ENCODE results near the gene RARB.

The RARB gene

DNA sequence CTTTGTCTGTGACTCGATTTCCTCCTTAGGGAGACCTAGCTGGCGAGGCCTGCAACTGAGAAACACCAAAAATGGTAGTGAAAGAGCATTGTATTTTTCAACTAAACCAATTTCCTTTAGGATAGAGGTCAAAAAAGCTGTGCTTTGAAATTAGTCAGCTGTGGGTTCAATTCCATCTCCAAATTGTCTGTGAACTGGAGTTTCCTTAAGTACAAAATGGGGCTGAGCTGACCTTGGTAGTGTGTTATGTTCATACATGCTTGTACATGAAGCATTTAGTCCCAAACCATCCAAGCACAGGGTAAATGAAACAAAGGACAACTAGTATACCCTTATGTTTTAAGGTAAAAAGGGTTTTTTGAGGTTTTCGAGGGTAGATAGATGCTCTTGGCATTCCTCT, 99.3 kb downstream of the RARB start:
- no peaks in the 10 kb centered on the region for H3K4me1 ChIP-seq
- in situ Hi-C loops (cut with MboI; ENCODE audit: low sequenced_read_pairs), result no loop called here
- no peaks in the 10 kb centered on the region; the same call in 1 of the 2 replicates for H3K27me3 ChIP-seq (ENCODE audit: low read depth)
- no peak for DNase-seq (ENCODE audit: low spot score in 2 of 2)
- H3K36me3 ChIP-seq (replicated peaks), result no peaks in the 10 kb centered on the region
- H3K9me3 ChIP-seq, result no peaks in the 10 kb centered on the region
- no peak overlapping the region for H3K4me3 ChIP-seq

DNA sequence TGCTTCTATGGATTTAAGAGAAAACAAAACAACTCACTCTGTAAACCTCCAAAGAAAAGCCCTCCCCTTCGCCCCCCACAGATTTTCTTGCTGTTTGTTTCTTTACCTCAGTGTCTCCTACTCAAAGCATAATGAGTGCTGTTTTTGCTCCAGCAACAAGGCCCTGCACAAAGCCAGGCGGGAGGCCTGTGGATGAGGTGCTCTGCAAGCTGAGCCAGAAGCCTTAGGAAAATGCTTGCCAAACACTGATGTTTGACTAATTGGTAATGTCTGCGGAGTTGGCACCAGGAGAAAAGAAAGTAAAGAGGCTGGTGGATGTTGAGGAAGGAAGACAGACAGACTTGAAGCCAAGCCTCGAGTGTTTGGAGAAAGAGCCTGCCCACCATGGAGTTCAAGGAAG, 99.7 kb downstream of the RARB start:
- Histone ChIP-seq H3K36me3 (replicated peaks) (no peaks in the 10 kb centered on the region), H3K4me3 (no peak overlapping the region), H3K9me3 (no peaks in the 10 kb centered on the region), H3K4me1 (no peaks in the 10 kb centered on the region), H3K27me3 (ENCODE audit: low read depth) (no peaks in the 10 kb centered on the region; the same call in 1 of the 2 replicates)
- DNase-seq (ENCODE audit: low spot score in 2 of 2), result no peak
- in situ Hi-C loops (cut with MboI; ENCODE audit: low sequenced_read_pairs), result no loop called here

DNA sequence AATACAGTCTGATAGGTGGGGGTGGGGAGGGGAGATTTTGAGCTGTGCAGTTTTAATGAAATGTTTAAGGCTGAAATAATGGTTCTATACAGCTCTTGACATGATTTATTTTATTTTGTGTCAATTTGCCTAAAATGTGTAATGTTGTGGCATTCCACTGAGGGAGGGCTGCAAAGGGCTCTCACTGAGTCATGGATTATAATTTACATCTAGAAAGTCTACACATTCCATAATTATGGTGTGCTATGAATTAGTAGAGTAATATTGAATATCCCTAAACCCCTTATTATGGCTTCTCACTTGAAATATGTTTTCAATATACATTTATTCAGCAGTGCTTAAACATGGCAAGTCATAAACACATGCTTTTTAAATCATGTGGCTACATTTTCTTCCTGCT, 103.9 kb downstream of the RARB start:
- no peaks in the 10 kb centered on the region for H3K4me1 ChIP-seq
- H3K4me3 ChIP-seq, result no peak overlapping the region
- H3K9me3 ChIP-seq, result no peaks in the 10 kb centered on the region
- in situ Hi-C loops (cut with MboI; ENCODE audit: low sequenced_read_pairs), result no loop called here
- DNase-seq (ENCODE audit: low spot score in 2 of 2), result no peak
- no peaks in the 10 kb centered on the region for H3K36me3 ChIP-seq (replicated peaks)
- H3K27me3 ChIP-seq (ENCODE audit: low read depth), result no peaks in the 10 kb centered on the region

DNA sequence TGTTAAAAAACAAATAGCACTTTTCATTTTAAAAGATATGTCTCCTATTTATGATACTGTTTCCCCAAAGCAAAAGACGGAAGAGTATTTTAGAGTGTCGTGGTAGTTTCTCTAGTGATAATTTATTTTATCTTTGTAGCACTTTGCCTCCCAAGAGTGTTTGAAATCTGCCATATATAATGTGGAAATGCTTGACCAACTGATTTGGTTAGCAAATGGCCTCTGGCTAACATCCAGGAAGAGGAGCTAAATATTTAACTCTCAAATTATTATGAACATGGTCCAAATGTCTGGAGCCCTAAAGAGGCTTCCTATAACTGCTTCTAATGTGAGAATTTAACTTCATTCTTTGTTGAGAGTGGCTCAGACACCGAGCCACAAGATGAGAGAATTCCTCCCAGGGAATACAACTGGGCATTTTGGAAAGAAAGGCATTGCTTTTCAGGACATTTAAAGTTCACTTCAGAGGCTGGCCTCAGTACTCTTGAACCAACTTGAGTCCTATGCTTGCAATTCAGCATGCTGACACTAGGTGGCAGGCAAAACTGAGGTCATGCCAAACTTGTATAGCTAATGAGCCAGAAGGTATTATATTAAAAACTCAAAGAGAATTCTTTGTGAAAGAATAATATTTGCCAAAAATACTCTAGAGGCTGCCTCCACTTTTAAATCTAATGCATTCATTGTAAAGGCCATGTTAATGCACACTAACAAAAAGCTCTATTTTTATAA, 104.5 kb downstream of the RARB start:
- in situ Hi-C loops (cut with MboI; ENCODE audit: low sequenced_read_pairs), result no loop called here
- H3K27me3 ChIP-seq (ENCODE audit: low read depth), result no peaks in the 10 kb centered on the region
- no peak overlapping the region for H3K4me3 ChIP-seq
- H3K4me1 ChIP-seq, result no peaks in the 10 kb centered on the region
- no peaks in the 10 kb centered on the region for H3K9me3 ChIP-seq
- H3K36me3 ChIP-seq (replicated peaks), result no peaks in the 10 kb centered on the region
- peak in 1 of 2 experiments; percentile 24 for DNase-seq (ENCODE audit: low spot score in 2 of 2)

DNA sequence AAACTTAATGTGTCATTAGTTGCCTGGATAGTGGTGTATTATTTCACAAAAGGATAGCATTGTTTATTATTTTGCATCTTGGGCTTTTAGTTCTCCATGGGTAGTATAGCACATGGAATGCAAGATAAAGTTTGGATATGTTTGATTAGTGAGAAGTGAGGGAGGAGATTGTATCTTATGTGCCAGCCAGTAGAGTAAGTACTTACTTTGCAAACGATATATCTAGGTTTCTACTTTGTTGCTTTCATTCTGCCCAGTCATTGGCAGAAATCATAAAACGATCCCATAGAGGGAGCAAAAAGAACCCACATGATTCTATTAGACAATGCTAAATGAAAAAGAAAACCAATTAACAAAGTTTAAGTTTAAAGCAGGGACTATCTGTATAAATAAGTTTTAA, 105.3 kb downstream of the RARB start:
- no peak for DNase-seq (ENCODE audit: low spot score in 2 of 2)
- no peak overlapping the region for H3K4me3 ChIP-seq
- no peaks in the 10 kb centered on the region for H3K4me1 ChIP-seq
- H3K27me3 ChIP-seq (ENCODE audit: low read depth), result no peaks in the 10 kb centered on the region
- in situ Hi-C loops (cut with MboI; ENCODE audit: low sequenced_read_pairs), result no loop called here
- no peaks in the 10 kb centered on the region for H3K36me3 ChIP-seq (replicated peaks)
- no peaks in the 10 kb centered on the region for H3K9me3 ChIP-seq

DNA sequence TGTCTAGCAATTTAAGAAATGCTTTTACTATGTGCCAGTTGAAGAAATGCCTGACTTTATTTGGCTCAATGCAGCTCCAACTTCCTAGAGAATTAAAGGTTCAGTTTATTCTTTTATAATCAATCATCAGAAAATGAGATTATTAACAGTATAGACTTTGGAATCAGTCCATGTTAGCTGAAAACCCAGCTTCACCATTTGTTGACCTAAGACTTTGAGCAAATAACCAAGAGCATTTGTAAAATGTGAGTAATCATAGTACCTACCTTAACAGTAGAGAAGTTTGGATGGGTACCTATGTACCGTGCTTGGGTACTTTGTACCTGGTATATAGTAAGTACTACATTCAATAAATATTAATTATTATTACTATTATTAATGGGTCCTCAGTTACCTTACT, 105.9 kb downstream of the RARB start:
- no peak overlapping the region for H3K4me3 ChIP-seq
- no peak for DNase-seq (ENCODE audit: low spot score in 2 of 2)
- H3K9me3 ChIP-seq, result no peaks in the 10 kb centered on the region
- H3K27me3 ChIP-seq (ENCODE audit: low read depth), result no peaks in the 10 kb centered on the region
- no peaks in the 10 kb centered on the region for H3K4me1 ChIP-seq
- H3K36me3 ChIP-seq (replicated peaks), result no peaks in the 10 kb centered on the region
- in situ Hi-C loops (cut with MboI; ENCODE audit: low sequenced_read_pairs), result no loop called here

DNA sequence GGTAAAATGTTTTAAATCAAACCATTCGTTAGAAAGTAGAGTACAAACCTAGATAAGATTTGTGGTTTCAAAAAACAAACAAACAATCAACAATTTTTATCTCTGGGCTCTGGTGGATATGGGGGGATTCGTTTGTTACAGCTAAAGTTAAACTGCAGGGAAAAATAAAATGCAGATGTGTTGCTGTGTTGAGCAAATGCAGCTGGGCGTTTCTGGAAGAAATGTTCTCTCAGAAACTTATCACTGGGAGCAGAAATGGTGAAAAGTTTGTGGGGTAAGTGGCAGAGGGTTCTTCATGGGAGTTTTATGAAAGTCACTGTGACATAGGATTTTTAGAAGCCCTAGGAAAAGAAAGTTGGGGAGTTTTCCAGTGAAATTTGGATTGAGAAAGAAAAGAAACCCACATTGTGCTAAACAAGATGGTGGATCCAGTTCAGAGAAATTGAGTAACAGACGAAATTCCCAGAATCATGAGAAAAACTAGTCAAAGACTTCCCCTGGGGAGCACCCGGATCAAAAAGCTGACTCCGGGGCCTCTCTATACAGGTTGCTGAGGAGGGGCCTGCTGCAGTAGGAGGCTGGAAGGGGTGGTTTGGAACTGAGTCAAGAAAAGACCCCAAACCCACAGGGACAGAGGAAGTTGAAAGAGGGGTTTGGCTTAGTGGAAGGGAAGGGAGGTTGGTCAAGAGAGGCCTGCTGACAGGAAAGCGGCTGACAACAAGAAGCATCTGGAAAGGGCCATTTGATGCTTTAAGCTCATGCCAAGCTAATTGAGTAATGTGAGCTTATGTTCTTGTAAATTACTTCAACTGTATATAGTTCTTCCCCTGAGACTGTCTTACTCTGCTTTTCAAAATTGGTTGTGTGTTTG, 108.7 kb downstream of the RARB start:
- Histone ChIP-seq H3K27me3 (ENCODE audit: low read depth) (no peaks in the 10 kb centered on the region), H3K36me3 (replicated peaks) (no peaks in the 10 kb centered on the region), H3K9me3 (no peaks in the 10 kb centered on the region), H3K4me3 (no peak overlapping the region), H3K4me1 (no peaks in the 10 kb centered on the region)
- no peak for DNase-seq (ENCODE audit: low spot score in 2 of 2)
- in situ Hi-C loops (cut with MboI; ENCODE audit: low sequenced_read_pairs), result no loop called here

DNA sequence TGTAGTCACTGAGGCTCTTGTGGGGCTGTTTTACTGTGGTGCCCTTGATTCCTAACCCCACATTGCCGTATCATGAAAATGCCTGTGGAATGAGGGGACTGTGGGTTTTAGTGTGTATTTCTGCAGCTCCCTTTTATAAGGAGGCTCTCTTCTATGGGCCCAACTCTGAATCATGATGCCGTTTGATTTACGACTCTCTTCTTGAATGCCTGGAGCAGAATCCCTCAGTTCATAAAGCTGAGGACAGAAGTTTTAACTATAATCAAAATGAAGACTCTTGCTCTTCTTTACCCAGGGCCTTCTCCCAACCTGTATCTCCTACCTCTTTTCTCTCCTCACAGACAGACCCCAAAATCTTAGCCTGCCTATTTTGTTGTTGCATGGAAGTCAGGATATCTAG, 109.5 kb downstream of the RARB start:
- H3K36me3 ChIP-seq (replicated peaks), result no peaks in the 10 kb centered on the region
- no peaks in the 10 kb centered on the region for H3K27me3 ChIP-seq (ENCODE audit: low read depth)
- no peaks in the 10 kb centered on the region for H3K9me3 ChIP-seq
- in situ Hi-C loops (cut with MboI; ENCODE audit: low sequenced_read_pairs), result no loop called here
- no peak for DNase-seq (ENCODE audit: low spot score in 2 of 2)
- no peak overlapping the region for H3K4me3 ChIP-seq
- no peaks in the 10 kb centered on the region for H3K4me1 ChIP-seq

DNA sequence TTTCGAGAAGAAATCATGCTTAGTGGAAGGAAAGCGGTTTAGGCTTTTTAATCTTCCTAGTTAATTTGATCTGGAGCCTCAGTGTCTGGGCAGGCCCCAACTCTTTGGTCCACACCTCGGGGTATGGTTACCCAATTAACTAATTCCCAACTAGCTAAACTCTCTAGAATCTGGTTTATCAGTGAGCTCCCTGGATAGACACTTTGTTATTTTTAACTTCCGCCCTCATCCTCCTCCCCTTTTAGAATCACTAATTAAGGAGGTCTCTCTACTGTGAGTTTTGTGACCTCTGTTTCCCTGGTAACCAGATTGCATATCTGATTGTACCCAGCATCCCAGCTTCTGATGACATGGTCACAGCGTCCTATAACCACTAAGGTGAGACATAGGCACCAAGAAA, 112.2 kb downstream of the RARB start:
- Histone ChIP-seq H3K4me3 (no peak overlapping the region), H3K9me3 (no peaks in the 10 kb centered on the region), H3K36me3 (replicated peaks) (no peaks in the 10 kb centered on the region), H3K4me1 (no peaks in the 10 kb centered on the region), H3K27me3 (ENCODE audit: low read depth) (no peaks in the 10 kb centered on the region)
- no peak for DNase-seq (ENCODE audit: low spot score in 2 of 2)
- in situ Hi-C loops (cut with MboI; ENCODE audit: low sequenced_read_pairs), result no loop called here

DNA sequence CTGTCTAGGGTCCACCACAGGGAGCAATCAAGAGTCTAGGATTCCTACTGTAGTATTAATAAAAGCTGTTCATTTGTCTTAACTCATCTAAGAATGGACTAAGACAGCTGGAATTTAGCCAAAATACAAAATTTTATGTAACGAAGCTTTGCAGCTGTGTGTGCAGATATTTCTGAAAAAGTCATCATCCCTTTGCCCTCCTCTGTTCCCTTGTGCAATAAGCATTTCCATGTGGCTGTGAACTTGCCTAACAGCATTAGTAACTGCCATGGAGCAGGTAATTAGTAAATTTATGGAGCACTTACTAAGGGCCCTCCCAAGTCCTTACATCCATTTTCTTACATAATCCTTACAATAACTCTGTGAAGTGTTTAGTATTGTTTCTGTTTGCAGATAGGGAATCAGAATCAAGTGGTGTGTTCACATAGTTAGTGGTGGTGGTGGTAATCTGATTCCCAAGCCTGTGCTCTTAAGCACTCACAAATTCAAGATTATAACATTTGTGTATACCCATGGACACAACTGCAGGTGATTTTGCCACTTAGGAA, 114.5 kb downstream of the RARB start:
- no peaks in the 10 kb centered on the region for H3K9me3 ChIP-seq
- in situ Hi-C loops (cut with MboI; ENCODE audit: low sequenced_read_pairs), result no loop called here
- no peaks in the 10 kb centered on the region for H3K4me1 ChIP-seq
- no peaks in the 10 kb centered on the region for H3K27me3 ChIP-seq (ENCODE audit: low read depth)
- H3K36me3 ChIP-seq (replicated peaks), result no peaks in the 10 kb centered on the region
- DNase-seq (ENCODE audit: low spot score in 2 of 2), result no peak
- no peak overlapping the region for H3K4me3 ChIP-seq

DNA sequence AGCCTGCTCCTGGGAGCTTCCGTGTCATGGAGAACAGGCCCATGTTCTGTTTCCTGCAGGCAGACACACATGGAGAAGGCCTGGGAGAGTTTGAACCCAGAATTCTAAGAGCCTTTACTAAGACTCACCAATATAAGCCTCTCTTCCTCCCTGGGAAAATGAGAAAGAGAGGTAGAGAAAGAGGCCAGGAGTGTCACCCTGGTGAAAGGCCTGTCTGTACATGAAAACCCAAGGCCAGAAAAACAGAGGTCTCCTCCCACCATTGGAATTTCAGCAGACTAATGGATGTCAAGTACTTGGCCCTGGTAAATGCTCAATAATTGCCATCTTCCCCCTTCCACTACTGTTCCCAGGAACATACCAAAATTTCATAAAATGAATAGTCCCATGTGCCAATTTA, 119.0 kb downstream of the RARB start:
- Histone ChIP-seq H3K4me3 (no peak overlapping the region), H3K4me1 (no peaks in the 10 kb centered on the region), H3K9me3 (no peaks in the 10 kb centered on the region), H3K36me3 (replicated peaks) (no peaks in the 10 kb centered on the region), H3K27me3 (ENCODE audit: low read depth) (no peaks in the 10 kb centered on the region)
- no peak for DNase-seq (ENCODE audit: low spot score in 2 of 2)
- in situ Hi-C loops (cut with MboI; ENCODE audit: low sequenced_read_pairs), result no loop called here

DNA sequence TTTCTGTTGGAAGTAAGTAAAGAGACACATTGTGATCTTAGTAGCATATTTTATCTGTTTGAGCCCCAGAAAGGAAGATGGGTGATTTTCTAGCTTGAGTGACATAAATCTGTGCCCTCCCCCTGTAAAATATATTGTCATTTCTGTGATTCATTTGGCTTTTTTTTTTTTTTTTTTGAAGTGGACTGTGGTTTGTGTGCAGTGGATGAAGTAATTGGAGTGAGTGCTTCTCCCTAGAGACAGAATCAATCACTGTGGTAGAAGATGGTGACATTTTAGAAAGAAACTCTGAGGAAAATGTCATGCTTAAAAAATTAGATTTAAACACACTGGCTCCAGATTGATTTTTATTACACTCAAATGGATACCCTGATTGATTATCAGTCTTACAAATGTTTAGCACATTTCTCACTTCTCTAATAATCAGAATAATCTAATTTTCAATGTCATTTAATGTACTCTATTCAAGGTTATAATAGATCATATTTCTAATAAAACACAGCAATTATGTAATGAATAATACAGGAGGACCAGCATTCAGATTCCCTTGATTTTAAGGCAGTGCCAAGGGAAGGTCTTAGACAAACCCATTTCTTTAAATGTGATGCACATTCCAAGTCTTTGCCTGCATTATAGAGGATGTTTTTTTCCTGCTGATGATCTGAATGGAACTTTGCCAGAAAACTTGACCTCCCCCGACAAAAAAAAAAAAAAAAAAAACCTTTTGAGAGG, 120.0 kb downstream of the RARB start:
- in situ Hi-C loops (cut with MboI; ENCODE audit: low sequenced_read_pairs), result no loop called here
- Histone ChIP-seq H3K36me3 (replicated peaks) (no peaks in the 10 kb centered on the region), H3K9me3 (no peaks in the 10 kb centered on the region), H3K4me3 (no peak overlapping the region), H3K27me3 (ENCODE audit: low read depth) (no peaks in the 10 kb centered on the region), H3K4me1 (no peaks in the 10 kb centered on the region)
- no peak for DNase-seq (ENCODE audit: low spot score in 2 of 2)

DNA sequence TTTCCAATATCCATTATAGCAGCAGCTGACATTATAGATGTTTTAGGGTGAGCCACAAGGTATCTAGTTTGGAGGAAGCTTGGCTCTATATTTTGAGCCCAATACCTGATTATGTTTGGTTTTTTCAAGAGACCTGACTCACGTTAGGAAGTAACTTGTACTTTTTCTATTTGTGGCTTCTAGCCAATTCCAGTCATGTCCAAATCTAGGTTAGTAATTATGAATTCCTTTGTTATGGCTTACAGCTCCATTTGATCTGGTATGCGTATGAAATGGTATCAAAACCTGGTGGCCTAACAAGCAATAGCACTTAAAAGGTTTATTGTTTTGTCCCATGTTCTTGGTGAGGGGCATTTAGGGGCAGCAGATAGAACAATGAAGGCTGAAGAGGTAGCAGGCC, 120.8 kb downstream of the RARB start:
- Histone ChIP-seq H3K9me3 (no peaks in the 10 kb centered on the region), H3K4me3 (no peak overlapping the region), H3K27me3 (ENCODE audit: low read depth) (no peaks in the 10 kb centered on the region), H3K36me3 (replicated peaks) (no peaks in the 10 kb centered on the region), H3K4me1 (no peaks in the 10 kb centered on the region)
- in situ Hi-C loops (cut with MboI; ENCODE audit: low sequenced_read_pairs), result no loop called here
- DNase-seq (ENCODE audit: low spot score in 2 of 2), result no peak

DNA sequence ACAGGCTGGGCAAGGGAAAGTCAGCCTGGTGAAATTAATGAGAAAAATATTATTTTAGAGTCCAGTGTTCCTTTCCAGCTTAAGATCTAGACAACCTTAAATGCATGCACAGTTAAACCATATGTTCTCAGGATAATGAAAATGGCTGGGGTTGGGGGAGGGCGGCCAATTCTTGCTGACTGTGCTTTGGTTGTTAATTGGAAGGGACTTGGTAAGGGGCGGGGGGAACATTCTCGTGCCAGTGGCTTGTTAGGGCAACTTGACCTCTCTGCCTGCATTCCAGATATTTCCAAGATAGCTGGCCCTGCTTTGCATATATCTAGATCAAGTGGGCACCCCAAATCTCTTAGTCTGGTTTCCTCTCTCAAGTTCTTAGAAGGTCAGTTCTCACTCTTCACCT, 124.2 kb downstream of the RARB start:
- no peak for DNase-seq (ENCODE audit: low spot score in 2 of 2)
- Histone ChIP-seq H3K36me3 (replicated peaks) (no peaks in the 10 kb centered on the region), H3K4me1 (no peaks in the 10 kb centered on the region), H3K27me3 (ENCODE audit: low read depth) (no peaks in the 10 kb centered on the region), H3K9me3 (no peaks in the 10 kb centered on the region), H3K4me3 (no peak overlapping the region)
- in situ Hi-C loops (cut with MboI; ENCODE audit: low sequenced_read_pairs), result no loop called here

Data from HAP-1 (cell line).